ENCODE data around the gene RIN2. TPM values are rescaled to one million over a fixed set of nuclear protein-coding genes. Genes with fewer than 3 reads are reported as not detected.

Gene RIN2
- polyA plus RNA-seq, 6 donors from 2014 or later, result not detected

- peak overlapping the region in 2 of 8 donors; percentile 39 to 54 for H3K4me3 Mint-ChIP-seq
- H3K4me1 Mint-ChIP-seq, result peaks cover 21 to 34% (median 33%) of the 10 kb centered on the region in 3 donors
- H3K9me3 Mint-ChIP-seq, result peaks cover 0 to 3% (median 0%) of the 10 kb centered on the region in 7 donors
- peaks cover 0 to 6% (median 0%) of the 10 kb centered on the region in 3 donors for H3K27me3 Mint-ChIP-seq
- ATAC-seq (ENCODE audit: low read depth in 2 of 2), result no peak
- DNase-seq, result no peak
- peak overlapping the region in 1 of 6 donors; percentile 62 for H3K27ac Mint-ChIP-seq
- no peaks in the 10 kb centered on the region for H3K36me3 Mint-ChIP-seq
These were observed 48.7 kb downstream of the RIN2 start for GRCh38 chr20:19806806-19807190.

GRCh38 chr20:19807191-19807945, 49.3 kb downstream of the RIN2 start:
- DNase-seq, result no peak
- peak in 1 of 2 donors; percentile 20 for ATAC-seq (ENCODE audit: low read depth in 2 of 2)
- H3K36me3 Mint-ChIP-seq, result no peaks in the 10 kb centered on the region
- H3K4me1 Mint-ChIP-seq, result peaks cover 24 to 38% (median 36%) of the 10 kb centered on the region in 3 donors
- H3K9me3 Mint-ChIP-seq, result peaks cover 0 to 3% (median 0%) of the 10 kb centered on the region in 7 donors
- H3K27me3 Mint-ChIP-seq, result peaks cover 0 to 6% (median 0%) of the 10 kb centered on the region in 3 donors
- H3K4me3 Mint-ChIP-seq, result peak overlapping the region in 2 of 8 donors; percentile 26 to 54
- H3K27ac Mint-ChIP-seq, result peak overlapping the region in 1 of 6 donors; percentile 62

Measured in naive B cell (primary cell).